Cardiac muscle cell (in vitro differentiated cells and primary cell): ENCODE data around the gene ATXN7. TPM values are rescaled to one million over a fixed set of nuclear protein-coding genes. Genes with fewer than 3 reads are reported as not detected.

Experiments used
- DNase-seq, 2 donors: peaks; one replicate each; pipeline versions ENCODE4 v3.0.0 to v3.0.0-alpha.2; 2010 to 2017; ENCODE audit warnings: low read depth in 1 of 2, low spot score in 1 of 2
- H3K27ac ChIP-seq: fragments of 200-600 bp; sonication (generic); 2 replicates; pipeline ENCODE4 v1.5.1; 2016
- H3K27me3 ChIP-seq: fragments of 200-600 bp; sonication (generic); 2 replicates; pipeline ENCODE4 v1.6.0; 2016; ENCODE audit warnings: control low read depth
- H3K36me3 ChIP-seq: fragments of 200-600 bp; sonication (generic); 2 replicates; pipeline ENCODE4 v1.5.1; 2016; ENCODE audit warnings: control low read depth
- H3K4me1 ChIP-seq: fragments of 200-600 bp; sonication (generic); 2 replicates; pipeline ENCODE4 v1.8.1; 2017; ENCODE audit warnings: low read depth, mild to moderate bottlenecking, mixed run types
- H3K4me3 ChIP-seq: fragments of 200-600 bp; sonication (generic); 2 replicates; pipeline ENCODE4 v1.5.1; 2016; ENCODE audit warnings: mild to moderate bottlenecking
- H3K9me3 ChIP-seq: fragments of 200-600 bp; sonication (generic); 2 replicates; pipeline ENCODE4 v1.5.1; 2017; ENCODE audit warnings: low read depth, mild to moderate bottlenecking, control low read depth
- CTCF ChIP-seq: IDR thresholded peaks from 2 replicates; pipeline ENCODE4 v1.5.1; 2012; ENCODE audit warnings: low read depth, mild to moderate bottlenecking, low read length
- polyA plus RNA-seq: library from polyadenylated mRNA; unstranded; fragments of >200 nt; fragmentation: Nextera tagmentation; extraction: Ambion mirVana; gene quantifications from 2 replicates; pipeline ENCODE4 v1.2.1, GENCODE V29; 2016
- total RNA-seq: library from RNA; depleted of rRNA; stranded (reverse); fragments of >200 nt; gene quantifications from 2 replicates; pipeline ENCODE4 v1.2.3, GENCODE V29; 2016

Gene ATXN7
- total and polyA plus RNA-seq, 2 experiments from 2014 or later: 8.2 to 8.3 TPM

- H3K4me3 ChIP-seq: no peak overlapping the region
- no peaks in the 10 kb centered on the region for H3K9me3 ChIP-seq
- H3K36me3 ChIP-seq: no peaks in the 10 kb centered on the region
- H3K27ac ChIP-seq: no peak overlapping the region
- no peaks in the 10 kb centered on the region for H3K27me3 ChIP-seq
- no peak for DNase-seq
- H3K4me1 ChIP-seq: peaks cover 5% of the 10 kb centered on the region
- TF ChIP-seq CTCF: no peak
These were observed 67.6 kb downstream of the ATXN7 start for GRCh38 chr3:63931290-63931689.

- TF ChIP-seq CTCF: no peak
- Histone ChIP-seq H3K27ac (no peak overlapping the region), H3K4me3 (no peak overlapping the region), H3K36me3 (no peaks in the 10 kb centered on the region), H3K9me3 (no peaks in the 10 kb centered on the region), H3K4me1 (peaks cover 5% of the 10 kb centered on the region), H3K27me3 (no peaks in the 10 kb centered on the region)
- DNase-seq: no peak
These were observed 69.0 kb downstream of the ATXN7 start for GRCh38 chr3:63932509-63933212.

- Histone ChIP-seq H3K4me3 (no peak overlapping the region), H3K27me3 (no peaks in the 10 kb centered on the region), H3K4me1 (peaks cover 9% of the 10 kb centered on the region), H3K9me3 (no peaks in the 10 kb centered on the region), H3K27ac (no peak overlapping the region), H3K36me3 (no peaks in the 10 kb centered on the region)
- DNase-seq: no peak
- no peak for TF ChIP-seq CTCF
These were observed 69.8 kb downstream of the ATXN7 start for GRCh38 chr3:63933459-63933858.

DNA sequence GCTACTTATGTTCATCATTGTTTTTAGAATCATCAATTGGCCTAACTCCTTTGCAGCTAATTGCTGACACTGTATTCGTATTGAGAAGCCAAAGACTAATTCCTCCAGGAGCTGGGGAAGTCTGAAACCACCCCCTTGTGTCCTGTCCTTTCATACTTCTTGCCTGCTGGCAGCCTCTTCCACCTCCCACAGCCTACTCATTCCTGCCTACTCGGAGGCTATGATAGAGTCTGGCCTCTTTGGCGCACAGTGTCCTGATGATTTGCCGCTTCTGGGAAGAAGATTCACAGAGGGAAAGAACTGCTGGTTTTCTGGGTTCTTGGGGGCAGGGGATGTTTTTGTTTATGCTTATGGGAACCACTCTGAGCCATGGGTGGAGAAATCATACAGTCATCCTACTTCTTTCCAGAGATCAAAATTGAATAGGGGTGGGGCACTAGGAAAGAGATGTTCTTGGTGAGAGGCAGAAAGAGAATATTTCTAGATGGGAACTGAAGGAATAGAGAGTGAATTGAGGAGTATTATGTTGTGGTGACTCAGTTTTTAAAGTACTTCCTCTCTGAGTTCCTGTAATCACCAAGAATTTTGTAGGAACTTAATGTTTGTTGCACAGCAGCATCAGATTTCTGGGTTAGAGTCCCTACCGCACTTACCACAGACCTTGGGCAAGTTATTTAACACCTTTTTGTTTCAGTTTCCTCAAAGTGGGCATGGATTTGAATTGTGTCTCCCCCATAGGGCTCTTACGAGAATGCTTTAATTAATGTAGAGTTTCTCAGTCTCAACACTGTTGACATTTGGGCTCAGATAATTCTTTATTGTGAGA is 70.6 kb downstream of the ATXN7 start:
- Histone ChIP-seq H3K27me3 (no peaks in the 10 kb centered on the region), H3K27ac (no peak overlapping the region), H3K9me3 (no peaks in the 10 kb centered on the region), H3K4me1 (peaks cover 12% of the 10 kb centered on the region), H3K36me3 (no peaks in the 10 kb centered on the region), H3K4me3 (no peak overlapping the region)
- no peak for TF ChIP-seq CTCF
- peak in 1 of 2 donors; percentile 41 for DNase-seq

DNA sequence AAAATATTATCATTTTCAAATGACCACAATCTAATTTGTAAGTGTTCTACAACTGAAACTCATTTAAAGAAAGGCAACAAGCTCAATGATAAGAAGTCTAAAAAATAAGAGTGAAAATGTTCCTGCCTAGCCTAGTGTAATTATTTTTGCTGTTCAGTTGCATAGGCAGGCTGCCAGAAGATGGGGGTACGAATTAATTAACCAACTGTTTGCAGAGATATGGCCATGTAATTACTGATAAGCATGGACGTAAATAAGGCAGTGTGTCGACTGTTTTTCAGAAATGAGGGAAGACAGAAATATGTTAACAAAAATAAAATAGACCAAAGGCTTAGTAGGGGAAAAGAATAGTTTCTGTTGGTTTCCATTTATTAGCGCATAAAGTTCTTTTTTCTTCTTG is 73.3 kb downstream of the ATXN7 start:
- no peaks in the 10 kb centered on the region for H3K9me3 ChIP-seq
- peaks cover 12% of the 10 kb centered on the region for H3K4me1 ChIP-seq
- no peaks in the 10 kb centered on the region for H3K36me3 ChIP-seq
- no peaks in the 10 kb centered on the region for H3K27me3 ChIP-seq
- TF ChIP-seq CTCF: no peak
- no peak overlapping the region for H3K4me3 ChIP-seq
- H3K27ac ChIP-seq: no peak overlapping the region
- no peak for DNase-seq
